Inflammatory macrophage treated with lipopolysaccharide for 1 hour (primary cell): ENCODE data around the gene GOLGA2.
A peak's percentile ranks its signal among the peaks of the same experiment; 100 is the strongest.
"Not testable (repeated sequence)": the region's sequence is repeated elsewhere in the genome, so short reads cannot be mapped to it uniquely, and the experiment has no call there.

Experiments
- DNase-seq, 2 donors: peaks; one replicate each; pipeline ENCODE4 v3.0.0-alpha.2; 2020 to 2022

The GOLGA2 gene

DNA sequence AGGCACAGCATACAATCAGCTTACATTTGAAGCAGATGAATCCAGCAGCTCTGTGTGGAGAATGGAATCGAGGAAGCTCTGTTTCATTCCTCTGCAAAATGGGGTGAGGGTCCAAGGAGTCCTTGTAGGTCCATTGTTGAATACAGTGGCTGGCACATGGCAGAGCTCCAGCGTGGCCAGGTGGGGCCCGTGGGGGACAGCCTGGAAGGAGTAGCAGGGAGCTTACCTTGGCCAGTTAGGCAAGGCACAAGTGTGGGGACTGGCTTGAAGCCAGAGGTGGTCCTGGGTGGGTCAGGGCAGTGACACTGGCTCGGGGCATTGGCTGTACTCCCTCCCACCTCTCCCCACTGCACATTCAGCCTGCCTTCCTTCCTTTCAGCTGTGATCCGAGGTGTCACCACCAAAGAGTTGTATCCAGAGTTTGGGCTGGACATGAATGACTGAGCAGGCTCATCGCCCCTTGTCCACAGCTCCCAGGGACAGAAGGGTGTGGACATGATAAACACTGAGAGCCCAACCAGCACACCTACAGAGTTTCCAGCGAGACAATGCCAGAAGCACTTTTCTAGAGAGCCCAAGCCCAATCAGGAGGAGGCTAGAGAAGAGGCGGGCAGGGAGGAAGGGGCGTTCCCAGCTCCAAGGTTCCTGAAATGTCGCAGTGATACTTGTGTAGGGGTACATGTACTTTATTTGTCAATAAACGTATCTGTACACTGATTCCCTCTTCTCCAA, 12.6 kb upstream of the GOLGA2 start:
- no peak for DNase-seq

DNA sequence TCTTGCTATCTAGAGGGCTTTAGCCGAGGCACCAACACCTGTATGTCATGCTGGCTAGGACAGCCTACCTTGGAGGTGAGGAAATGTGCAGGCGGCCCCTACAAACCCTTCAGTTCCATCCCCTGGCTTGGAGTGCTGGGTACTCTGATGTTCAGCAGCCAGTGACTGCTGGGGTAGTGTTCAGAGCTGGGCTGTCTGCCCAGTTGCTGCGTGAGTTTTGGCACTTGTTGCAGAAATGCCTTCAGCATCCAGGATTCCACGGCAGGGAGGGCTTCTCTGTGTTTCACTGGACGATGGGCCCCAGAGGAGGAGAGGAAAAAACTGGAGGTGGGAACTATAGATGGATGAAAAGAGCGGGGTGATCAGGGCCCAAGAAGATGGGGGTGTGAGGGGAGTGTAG, 10.6 kb upstream of the GOLGA2 start:
- DNase-seq: no peak

DNA sequence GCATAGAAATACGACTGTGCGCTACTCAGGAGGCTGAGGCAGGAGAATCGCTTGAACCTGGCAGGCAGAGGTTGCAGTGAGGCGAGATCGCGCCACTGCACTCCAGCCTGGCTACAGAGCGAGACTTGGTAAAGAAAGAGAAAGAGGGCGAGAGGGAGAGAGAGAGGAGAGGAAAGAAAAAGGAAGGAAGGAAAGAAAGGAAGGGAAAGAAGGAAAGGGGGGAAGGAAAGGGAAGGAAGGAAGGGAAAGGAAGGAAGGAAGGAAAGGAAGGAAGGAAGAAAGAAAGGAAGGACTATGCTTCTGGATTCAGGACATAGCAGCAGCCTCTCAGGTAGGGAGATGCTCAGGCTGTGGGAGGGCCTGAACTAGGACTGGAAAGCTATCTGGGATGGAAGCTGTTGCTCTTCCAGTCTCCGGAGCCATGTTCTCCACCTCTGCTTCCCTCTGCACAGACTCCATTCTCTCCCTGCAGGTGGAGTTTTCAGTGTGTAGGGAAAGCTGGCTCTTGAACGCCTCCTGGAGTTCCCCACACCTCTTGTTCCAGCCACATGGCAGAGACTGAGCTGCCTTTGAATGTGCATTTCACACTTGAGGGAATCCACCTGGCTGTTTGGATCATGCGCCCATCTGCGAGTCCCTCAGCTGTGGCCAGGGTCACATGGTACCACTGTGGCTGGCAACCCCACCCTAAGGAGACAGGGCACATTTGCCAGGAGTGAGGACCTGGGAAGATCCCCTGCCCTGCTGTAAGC, 9.4 kb upstream of the GOLGA2 start:
- no peak for DNase-seq

DNA sequence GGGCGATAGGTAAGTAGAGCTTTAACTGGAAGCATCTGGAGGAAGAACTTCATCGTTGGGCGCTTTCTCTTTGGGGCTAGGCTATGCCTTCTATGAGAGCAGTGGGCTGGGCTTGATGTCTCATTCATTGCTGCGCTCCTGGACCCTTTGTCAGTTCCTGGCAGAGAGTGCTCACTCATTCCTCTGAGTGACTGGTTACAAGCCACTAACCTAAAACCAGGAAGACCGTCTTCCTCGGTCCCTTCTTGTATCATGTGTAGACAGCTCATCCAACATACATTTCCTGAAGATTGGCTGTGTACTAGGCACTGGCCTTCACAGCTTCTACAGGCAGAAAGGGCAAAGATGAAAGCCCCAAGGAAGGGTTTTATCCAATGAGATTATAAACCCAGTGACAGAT, 6.7 kb upstream of the GOLGA2 start:
- DNase-seq: no peak

DNA sequence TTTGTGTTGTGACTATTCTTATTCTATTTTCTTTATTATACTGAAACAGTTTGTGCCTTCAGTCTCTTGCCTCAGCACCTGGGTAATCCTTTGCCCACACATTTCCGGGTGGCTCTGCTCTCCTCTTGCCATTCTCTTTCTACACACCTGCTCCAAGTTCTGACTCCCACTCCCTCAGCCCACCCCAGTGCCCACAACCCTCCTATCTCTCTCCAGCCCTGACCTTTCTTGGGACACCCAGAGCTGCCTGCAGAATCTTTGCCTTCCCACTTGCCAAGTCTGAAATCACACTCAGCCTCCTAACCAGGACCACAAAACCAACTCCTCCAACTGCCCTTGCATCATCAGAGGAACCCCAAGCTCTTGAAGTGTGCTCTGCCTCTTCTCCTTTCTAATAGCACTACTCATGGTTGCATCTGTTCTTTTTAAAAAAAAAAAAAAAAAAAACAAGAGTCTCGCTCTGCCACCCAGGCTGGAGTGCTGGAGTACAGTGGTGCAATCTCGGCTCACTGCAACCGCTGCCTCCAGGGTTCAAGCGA, 4.3 kb upstream of the GOLGA2 start:
- peak; percentile 71 to 89 for DNase-seq

DNA sequence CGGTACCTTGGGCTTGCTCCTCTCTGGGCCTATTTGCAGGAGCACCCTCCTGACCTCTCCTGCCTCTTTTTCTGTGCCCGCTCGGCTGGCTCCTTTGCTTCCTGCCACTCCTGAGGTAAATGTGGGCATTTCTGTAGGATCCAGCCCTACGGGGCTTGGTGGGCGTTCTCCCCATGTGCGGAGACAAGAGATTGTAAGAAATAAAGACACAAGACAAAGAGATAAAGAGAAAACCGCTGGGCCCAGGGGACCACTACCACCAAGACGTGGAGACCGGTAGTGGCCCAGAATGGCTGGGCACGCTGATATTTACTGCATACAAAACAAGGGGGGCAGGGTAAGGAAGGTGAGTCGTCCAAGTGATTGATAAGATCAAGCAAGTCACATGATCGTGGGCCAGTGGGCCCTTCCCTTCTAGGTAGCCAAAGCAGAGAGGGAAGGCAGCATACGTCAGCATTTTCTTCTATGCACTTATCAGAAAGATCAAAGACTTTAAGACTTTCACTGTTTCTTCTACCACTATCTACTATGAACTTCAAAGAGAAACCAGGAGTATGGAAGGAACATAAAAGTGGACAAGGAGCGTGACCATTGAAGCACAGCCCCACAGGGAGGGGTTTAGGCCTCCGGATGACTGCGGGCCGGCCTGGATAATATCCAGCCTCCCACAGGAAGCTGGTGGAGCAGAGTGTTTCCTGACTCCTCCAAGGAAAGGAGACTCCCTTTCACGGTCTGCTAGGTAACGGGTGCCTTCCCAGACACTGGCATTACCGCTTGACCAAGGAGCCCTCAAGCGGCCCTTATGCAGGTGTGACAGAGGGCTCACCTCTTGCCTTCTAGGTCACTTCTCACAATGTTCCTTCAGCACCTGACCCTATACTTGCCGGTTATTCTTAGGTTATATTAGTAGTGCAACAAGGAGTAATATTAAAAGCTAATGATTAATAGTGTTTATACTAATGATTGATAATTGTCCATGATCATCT, 3.6 kb upstream of the GOLGA2 start:
- not testable (repeated sequence) for DNase-seq

DNA sequence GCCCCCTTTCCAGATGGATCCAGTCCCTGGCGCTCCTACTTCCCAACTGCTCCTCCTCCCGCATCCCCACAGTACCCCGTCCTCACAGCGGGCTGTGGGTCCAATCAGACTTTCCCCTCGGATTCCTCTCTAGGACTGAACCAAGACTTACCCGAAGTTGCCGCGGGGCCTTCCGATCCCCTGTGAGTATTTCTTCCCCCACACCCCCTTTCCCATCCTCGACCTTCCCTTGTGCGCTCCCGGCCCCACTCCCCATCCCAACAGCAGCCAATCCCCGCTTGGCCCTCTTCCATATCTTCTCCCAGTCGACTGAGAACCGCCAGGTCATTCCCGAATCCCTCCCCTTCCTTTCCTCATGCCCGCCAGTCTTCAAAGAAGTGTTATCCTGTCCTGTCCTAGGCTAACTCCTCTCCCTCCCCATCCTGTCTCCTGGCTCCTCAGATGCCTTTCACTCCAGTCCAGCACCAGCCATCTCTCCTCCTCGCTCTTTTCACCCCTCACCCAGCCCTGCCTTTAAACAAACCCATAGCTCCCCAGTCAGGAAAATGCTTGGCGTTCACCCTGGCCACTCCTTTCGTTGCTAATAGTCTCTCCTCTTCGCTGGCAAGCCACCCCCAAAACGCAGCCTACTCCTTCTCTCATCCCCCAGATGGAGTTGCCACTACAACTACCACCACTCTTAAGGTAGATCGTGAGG, 915 bp upstream of the GOLGA2 start:
- no peak for DNase-seq

DNA sequence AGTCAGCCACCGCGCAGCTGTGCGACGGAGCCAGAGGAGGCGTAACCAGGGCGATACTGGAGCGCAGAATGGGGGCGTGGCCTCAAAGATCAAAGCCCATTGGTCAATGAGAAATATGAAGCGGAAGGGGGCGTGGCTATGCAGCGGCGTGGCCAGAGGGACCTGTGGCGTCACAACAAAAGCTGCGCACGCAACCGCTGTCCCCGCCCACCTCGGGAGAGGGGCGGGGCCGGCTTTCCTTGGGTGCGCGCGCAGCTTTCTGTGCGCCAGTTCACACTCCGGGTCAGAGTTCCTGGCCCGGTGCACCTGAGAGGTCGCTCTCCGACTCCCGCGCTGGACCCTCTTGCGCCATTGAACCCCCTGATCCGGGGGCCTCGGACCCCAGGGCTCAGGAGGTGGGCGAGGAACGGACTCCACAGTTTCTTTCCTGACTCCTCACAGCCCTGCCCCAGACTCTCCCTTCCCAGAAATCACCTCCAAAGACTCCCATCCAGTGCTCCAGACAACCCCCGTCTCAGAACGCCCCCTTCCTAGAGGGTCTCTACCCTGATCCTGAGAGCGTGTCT, 284 bp upstream of the GOLGA2 start, which contains the start of gene SWI5:
Gene SWI5, plus strand, starts transcription at position 269 of the 566 bp plus-strand sequence.
- DNase-seq: peak; percentile 98 to 100

DNA sequence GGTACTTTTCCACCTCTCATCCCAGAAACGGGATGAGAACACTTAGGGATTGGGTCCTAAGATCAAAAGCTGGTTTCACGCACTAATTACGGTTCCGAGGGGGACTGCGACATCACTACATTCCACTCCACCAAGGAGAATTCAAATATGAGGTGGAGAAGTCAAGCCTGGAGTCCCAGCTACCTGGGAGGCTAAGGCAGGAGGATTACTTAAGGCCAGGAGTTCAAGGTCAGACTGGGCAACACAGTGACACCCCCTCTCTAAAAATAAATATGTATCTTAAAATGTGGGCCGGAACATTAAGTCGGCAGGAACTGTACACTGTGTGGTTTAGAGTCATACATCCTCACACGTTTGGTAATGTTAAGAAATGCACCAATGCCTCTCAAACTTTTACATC, 1.6 kb downstream of the GOLGA2 start:
- no peak for DNase-seq

DNA sequence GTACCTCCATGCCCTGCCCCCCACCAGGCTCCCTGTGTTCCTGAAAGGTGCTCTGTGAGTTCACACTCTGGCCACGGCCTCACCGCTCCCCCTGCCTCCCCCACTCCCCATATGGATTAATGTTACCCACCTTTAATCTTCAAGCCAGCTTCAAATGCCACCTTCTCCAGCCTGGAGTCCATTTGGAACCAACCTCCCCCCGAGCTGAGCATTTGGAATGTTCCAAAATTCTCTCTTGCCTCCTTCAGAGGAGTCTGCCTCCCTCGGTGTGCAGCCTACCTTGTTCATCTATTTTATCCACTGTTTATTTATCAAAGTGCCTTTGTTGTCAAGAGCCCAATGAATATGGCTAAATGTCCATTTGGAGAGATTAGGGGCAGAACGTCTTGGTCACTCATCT, 4.3 kb downstream of the GOLGA2 start:
- no peak for DNase-seq

DNA sequence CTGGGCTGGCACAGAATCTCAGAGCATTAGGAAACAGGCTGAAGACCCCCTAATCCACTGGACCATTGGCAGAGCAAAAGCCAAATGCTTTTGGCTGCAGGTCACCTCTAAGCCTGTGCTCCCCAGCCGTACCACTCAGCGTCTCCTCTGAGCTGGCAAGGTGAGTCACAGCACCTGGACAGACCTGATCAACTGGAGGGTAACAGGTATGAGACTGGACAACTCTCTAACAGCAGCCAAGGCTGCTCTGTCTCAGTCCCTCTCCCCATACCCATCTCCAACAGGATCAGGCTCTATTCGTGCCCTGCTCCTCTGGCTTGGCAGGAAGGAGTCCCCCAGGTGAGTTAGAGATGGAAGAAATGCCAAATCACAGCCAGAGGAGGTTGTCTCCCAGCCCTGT, 4.7 kb downstream of the GOLGA2 start:
- no peak for DNase-seq

DNA sequence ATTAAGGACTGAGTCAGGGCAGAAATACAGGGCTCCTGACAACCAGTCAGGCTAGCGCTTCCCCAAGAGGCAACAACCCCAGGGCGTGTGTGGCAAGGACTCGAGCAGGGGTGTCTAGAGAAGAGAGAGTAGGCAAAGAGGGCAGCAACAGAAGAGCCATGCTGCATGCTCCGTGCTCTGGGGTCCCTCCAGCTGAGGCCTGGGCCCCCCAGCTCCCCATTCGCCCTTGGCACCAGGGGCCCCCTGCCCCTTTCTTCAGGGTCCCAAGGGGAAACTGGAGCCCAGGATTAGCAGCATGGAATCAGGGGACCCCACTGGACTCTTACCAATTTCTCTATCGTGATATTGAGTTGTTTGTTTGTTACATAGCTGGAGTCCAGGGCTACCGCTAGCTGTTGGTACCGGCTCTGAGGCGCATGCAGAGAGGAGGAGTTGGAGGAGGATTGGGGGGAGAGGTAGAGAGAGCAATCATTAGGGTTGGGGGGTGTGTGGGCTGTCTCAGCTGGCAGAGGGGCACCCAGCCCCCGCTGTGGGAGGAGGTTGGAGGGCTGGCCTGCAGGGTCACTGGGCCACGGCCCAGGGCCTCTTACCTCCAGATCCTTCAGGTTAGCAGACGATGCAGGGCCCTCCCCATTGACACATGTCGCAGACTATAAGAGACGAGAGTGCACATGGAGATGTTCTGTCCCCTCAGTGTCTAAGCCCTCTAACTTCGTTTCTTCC, 8.8 kb downstream of the GOLGA2 start:
- no peak for DNase-seq

DNA sequence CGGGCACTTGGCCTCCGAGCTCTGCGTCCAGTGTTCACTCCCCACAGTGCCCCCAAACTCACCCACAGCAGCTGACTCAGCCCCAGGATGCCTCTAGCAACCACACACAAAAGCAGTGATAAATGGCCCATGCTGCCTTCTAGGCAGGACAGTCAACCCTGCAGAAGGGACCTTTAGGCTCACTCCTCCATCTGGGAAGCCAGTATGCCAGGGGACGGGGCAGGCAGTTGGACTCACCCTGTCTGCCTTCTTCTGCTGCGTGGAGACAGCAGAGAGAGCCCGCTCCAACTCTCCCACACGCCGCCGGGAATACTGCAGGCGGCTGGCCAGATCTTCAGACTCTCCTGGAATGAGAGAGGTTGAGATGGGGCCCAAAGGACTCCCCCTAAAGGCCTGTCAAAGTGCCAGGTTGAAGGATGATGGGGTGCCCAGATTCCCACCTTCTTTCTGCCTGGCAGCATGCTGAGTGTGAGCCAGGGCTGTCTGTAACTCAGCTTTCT, 10.4 kb downstream of the GOLGA2 start:
- DNase-seq: no peak

DNA sequence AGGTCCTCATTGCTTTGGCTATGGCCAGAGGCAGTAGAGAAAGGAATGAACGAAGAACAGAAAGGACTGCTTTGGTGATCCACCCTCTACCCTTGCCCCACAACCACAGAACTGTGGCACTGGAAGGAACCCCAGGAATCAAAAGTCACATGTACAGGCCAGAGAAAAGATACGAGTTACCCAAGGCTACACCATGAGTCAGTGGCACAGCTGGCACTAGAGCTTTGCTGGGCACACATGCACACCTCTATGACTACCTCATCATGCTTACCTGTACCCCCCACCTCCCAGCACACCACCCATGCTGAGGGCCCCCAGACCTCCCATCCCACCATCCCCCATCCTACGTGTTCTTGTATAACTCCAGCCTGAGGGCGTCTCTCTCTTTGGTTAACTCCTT, 13.1 kb downstream of the GOLGA2 start:
- DNase-seq: no peak

DNA sequence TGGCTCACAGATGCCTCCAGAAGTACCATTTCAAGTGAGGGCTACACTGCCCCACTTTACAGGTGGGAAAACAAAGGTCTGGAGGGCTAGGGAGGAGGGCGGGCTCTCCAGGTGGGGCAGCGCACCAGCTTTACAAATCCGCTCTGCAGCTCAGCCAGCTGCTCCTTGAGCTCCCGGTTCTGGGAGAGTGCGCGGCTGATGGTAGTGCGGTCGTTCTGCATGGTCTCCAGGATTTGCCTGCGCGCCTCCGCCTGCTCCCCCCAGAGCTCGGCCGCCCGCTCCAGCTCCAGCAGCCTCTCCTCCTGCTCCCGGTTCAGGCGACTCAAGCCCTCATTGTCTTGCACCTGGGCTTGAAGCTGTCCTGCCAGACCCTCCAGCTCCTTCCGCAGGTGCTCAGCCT, 15.5 kb downstream of the GOLGA2 start:
- no peak for DNase-seq

DNA sequence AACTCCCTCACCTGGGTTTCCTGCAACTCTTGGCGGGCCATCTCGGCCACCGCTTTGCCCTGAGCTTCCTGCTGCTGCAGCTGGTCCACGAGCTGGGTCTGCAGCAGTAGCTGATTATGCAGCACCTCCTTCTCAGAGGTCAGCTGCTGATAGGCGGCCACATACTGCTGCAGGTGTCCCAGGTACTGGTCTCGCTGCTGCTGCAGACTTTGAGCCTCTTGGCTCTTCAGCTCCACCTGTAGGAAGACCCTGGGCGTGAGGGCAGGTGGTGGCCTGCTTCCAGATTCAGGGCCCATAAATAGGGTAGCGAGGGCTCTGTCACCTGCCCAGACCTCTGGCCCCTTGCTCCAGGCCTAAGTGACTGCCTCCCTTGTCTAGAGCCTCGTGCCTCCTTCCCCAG, 16.7 kb downstream of the GOLGA2 start:
- no peak for DNase-seq

DNA sequence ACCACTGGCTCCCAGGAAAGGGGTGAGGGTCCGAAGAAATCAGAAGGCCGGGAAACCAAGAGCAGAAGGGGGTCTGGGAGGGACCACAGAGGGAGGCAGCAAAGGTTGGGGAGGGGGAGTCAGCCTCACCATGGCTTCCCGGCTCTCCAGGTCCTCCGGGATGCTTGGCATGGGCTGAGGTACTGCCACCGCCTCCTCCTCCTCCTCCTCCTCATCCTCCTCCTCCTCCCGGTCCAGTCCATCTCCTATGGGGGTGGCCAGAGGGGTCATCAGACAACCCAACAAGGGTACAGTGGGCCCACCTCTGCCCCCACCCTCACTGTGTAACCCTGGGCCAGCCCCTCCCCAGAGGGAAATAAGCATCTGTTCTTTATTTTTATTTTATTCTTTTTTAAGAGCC, 17.5 kb downstream of the GOLGA2 start:
- DNase-seq: no peak

DNA sequence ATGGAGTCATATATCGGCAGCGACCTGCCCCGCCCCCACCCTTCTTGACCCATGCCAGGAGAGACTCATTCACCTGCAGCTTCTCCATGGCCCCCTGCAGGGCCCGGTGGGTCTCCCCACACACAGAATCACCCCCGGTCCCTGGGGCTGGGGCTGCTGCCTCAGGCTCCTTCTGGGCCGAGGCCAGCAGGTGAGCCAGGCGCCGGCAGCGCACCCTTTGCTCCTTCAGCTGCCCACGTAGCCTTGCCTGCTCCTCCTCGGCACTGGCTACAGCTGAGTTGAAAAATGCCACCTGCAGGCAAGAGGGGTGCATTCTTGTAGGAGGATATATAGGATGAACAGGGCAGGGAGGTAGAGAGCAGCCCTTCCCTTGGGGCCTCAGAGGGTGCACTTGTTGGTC, 17.9 kb downstream of the GOLGA2 start:
- no peak for DNase-seq

DNA sequence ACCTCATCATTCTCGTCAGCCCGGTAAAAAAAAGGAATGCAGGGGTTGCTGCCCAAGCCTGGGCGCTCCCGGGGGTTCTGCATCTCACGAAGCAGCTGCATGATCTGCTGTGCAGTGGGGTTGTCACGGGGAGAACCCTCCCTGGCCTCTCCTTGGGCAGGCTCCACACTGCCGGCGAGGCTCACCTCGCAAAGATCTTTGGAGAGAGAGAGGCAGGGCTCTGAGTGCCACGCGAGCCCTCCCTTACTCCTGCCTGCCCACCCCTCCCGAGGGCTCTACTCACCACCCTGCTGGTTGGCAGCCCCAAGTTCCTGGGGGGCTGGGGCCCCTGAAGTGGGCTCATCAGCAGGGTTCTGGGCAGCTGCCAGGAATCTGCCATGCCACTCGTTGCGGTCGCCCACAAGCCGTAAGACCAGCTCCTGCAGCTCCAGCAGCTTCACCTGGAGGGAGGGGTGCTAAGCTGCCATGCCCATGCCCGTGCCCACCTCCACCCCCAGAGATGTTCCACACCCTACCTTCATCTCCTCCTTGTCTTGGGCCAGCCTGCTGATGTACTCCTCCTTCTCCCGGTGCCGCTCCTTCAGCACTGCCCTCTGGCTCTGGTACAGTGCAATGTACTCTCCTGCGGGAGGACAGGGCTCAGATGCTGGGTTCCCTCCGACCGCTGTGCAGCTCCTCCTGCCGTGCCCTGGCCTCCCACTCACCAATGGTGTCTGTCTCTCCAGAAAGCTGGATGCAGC, 18.6 kb downstream of the GOLGA2 start:
- no peak for DNase-seq
